Measurements from ENCODE around the gene PAMR1. TPM values are rescaled to one million over a fixed set of nuclear protein-coding genes. Genes with fewer than 3 reads are reported as not detected.
A peak's percentile ranks its signal among the peaks of the same experiment; 100 is the strongest.

PAMR1 gene
- total and polyA plus RNA-seq, 7 donors, result 0.16 to 1.9 (median 0.72) TPM

DNA sequence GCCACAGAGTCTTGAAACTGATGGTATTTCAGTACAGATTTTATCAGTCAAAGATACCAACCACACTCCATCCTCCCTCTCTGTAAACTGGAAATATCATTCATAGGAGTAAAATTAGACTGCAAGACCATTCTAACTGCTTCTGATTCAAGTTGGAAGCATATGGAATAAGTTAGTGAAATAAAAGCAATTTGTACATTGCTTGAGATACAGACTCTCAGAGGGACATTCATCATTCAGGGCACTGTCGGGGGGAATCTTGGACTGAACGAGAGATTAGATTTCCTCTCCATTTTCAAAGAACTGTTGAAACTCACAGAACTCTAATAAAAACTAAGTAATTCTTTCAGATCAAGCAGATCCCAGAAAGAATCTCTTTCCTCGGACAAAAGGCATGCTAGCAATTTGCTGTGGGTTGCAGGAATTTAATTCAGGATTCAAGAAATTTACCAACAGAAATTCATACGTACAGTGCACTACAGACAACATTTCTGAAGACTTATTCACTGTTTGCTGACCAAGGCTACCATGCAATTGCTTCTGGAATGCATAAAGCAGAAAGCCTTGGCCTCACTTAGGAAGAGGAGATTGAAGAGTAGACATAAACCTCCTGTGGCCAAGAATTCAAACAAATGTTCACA lies 34.1 kb downstream of the PAMR1 start:
- Histone ChIP-seq H3K36me3 (ENCODE audit: insufficient read depth in 1 of 2, low read depth in 1 of 2) (no peaks in the 10 kb centered on the region), H3K27me3 (ENCODE audit: insufficient read depth in 3 of 3, low read length in 2 of 3) (peaks cover 0 to 23% (median 2%) of the 10 kb centered on the region in 3 donors), H3K4me1 (no peaks in the 10 kb centered on the region), H3K4me3 (no peak overlapping the region), H3K27ac (no peak overlapping the region), H3K9me3 (no peaks in the 10 kb centered on the region)
- 41 to 52% (median 50%) methylated on average over 4 of the region's 4 CpGs for WGBS, 3 donors
- ATAC-seq (no peak), DNase-seq (no peak)
- TF ChIP-seq, protein P1, sequence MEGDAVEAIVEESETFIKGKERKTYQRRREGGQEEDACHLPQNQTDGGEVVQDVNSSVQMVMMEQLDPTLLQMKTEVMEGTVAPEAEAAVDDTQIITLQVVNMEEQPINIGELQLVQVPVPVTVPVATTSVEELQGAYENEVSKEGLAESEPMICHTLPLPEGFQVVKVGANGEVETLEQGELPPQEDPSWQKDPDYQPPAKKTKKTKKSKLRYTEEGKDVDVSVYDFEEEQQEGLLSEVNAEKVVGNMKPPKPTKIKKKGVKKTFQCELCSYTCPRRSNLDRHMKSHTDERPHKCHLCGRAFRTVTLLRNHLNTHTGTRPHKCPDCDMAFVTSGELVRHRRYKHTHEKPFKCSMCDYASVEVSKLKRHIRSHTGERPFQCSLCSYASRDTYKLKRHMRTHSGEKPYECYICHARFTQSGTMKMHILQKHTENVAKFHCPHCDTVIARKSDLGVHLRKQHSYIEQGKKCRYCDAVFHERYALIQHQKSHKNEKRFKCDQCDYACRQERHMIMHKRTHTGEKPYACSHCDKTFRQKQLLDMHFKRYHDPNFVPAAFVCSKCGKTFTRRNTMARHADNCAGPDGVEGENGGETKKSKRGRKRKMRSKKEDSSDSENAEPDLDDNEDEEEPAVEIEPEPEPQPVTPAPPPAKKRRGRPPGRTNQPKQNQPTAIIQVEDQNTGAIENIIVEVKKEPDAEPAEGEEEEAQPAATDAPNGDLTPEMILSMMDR (IDR thresholded peaks at IDR 0.05), result no peak
- intact Hi-C loops (cut with DNase I), result no loop called here

DNA sequence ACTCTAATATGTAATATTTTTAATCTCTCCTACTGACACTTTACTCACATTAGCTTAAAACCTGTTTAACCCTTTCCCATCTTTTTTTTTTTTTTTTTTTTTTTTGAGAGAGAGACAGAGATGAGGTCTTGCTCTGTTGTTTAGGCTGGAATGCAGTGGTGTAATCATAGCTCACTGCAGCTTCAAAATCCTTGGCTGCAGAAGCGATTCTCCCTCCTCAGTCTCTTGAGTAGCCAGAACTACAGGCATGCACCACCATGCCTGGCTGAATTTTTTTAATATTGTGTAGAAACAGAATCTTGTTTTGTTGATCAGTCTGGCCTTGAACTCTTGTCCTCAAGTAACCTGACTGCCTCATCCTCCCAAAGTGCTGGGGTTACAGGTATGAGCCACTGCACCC lies 37.3 kb downstream of the PAMR1 start:
- Histone ChIP-seq H3K27ac (no peak overlapping the region), H3K36me3 (ENCODE audit: insufficient read depth in 1 of 2, low read depth in 1 of 2) (no peaks in the 10 kb centered on the region), H3K9me3 (no peaks in the 10 kb centered on the region), H3K4me1 (no peaks in the 10 kb centered on the region), H3K27me3 (ENCODE audit: insufficient read depth in 3 of 3, low read length in 2 of 3) (peaks cover 0 to 28% (median 3%) of the 10 kb centered on the region in 3 donors), H3K4me3 (no peak overlapping the region)
- no peak for ATAC-seq
- TF ChIP-seq, protein P1 (IDR thresholded peaks at IDR 0.05), result no peak
- intact Hi-C loops (cut with DNase I), result no loop called here
- 20 to 54% (median 46%) methylated on average over 1 of the region's 1 CpG for WGBS, 3 donors
- DNase-seq, result no peak

DNA sequence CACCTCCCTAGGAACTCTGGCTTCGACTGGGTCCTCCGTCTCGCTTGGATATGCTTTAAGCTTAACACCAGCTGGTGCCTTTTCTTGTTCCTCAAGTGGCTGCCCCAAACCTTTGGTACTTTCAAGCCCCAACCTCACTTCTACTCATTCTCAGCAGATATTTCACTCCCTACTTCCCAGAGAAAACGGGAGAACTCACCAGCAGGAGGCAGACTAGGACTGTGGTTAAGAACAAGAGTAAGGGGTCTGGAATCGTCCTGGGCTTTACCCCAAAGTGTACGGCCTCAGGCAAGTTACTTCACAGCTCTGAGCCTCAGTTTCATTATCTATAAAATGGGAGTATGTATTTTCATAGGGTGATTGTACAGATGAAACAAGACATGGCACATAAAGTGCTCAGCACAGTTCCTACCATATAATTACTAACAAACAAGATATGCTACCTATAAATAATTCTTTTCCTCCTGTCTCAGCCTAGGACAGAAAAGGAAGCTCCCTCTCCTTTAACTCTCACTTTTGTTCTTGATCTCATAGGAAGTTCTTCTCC lies 37.8 kb downstream of the PAMR1 start:
- WGBS, 3 donors, result 10 to 15% (median 13%) methylated on average over 6 of the region's 6 CpGs
- DNase-seq (no peak), ATAC-seq (no peak)
- Histone ChIP-seq H3K27ac (no peak overlapping the region), H3K4me3 (no peak overlapping the region), H3K36me3 (ENCODE audit: insufficient read depth in 1 of 2, low read depth in 1 of 2) (no peaks in the 10 kb centered on the region), H3K4me1 (no peaks in the 10 kb centered on the region), H3K27me3 (ENCODE audit: insufficient read depth in 3 of 3, low read length in 2 of 3) (peaks cover 0 to 31% (median 3%) of the 10 kb centered on the region in 3 donors), H3K9me3 (no peaks in the 10 kb centered on the region)
- TF ChIP-seq, protein P1 (IDR thresholded peaks at IDR 0.05), result peak; percentile 23
- intact Hi-C loops (cut with DNase I), result no loop called here

DNA sequence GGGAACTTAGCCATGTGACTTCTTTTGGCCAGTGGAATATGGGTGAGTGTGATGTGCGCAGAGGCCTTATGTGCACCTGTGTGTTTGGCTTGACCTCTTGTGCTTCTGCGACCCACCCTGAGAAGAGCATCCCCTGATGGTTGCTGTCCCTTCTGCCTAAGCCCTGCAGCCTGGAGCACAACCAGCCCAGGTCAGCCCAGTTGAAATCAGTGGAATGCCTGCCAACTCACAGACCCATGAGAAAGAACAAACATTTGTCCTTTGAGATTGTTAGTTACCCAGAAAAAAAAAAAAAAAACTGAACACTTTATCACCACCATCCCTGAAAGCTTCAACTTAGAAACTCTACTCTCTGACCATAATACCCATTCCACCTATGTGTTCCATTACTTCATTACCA lies 38.5 kb downstream of the PAMR1 start:
- TF ChIP-seq, protein P1 (IDR thresholded peaks at IDR 0.05), result no peak
- Histone ChIP-seq H3K27me3 (ENCODE audit: insufficient read depth in 3 of 3, low read length in 2 of 3) (peaks cover 0 to 31% (median 3%) of the 10 kb centered on the region in 3 donors), H3K36me3 (ENCODE audit: insufficient read depth in 1 of 2, low read depth in 1 of 2) (no peaks in the 10 kb centered on the region), H3K4me3 (no peak overlapping the region), H3K27ac (no peak overlapping the region), H3K9me3 (no peaks in the 10 kb centered on the region), H3K4me1 (no peaks in the 10 kb centered on the region)
- intact Hi-C loops (cut with DNase I), result no loop called here
- DNase-seq, result no peak
- 79 to 92% (median 87%) methylated on average over 2 of the region's 2 CpGs for WGBS, 3 donors
- no peak for ATAC-seq

Measured in psoas muscle (tissue), 8 donors.